GM18526 (cell line): ENCODE data around the gene RAPGEF2.

Experiments
- POLR2A ChIP-seq: IDR thresholded peaks from 3 replicates; pipeline ENCODE4 v1.6.1; 2011; ENCODE audit not compliant: insufficient read length; ENCODE audit errors: extremely low read depth

The RAPGEF2 gene

GRCh38 chr4:159353422-159354116, 250.7 kb downstream of the RAPGEF2 start:
- no peak for TF ChIP-seq POLR2A

- no peak for TF ChIP-seq POLR2A
Measured at GRCh38 chr4:159355466-159355865, 252.6 kb downstream of the RAPGEF2 start.

GRCh38 chr4:159357350-159357749, 254.5 kb downstream of the RAPGEF2 start:
- no peak for TF ChIP-seq POLR2A

- TF ChIP-seq POLR2A: no peak
Measured at GRCh38 chr4:159358226-159358625, 255.3 kb downstream of the RAPGEF2 start.

GRCh38 chr4:159360549-159360948, 257.7 kb downstream of the RAPGEF2 start:
- TF ChIP-seq POLR2A: no peak

GRCh38 chr4:159363361-159363760, 260.5 kb downstream of the RAPGEF2 start:
- no peak for TF ChIP-seq POLR2A

- no peak for TF ChIP-seq POLR2A
Measured at GRCh38 chr4:159366966-159367780, 264.3 kb downstream of the RAPGEF2 start.

- TF ChIP-seq POLR2A: no peak
Measured at GRCh38 chr4:159367781-159368080, 264.9 kb downstream of the RAPGEF2 start.

- no peak for TF ChIP-seq POLR2A
Measured at GRCh38 chr4:159368320-159368719, 265.4 kb downstream of the RAPGEF2 start.

- no peak for TF ChIP-seq POLR2A
Measured at GRCh38 chr4:159369256-159369655, 266.4 kb downstream of the RAPGEF2 start.

- no peak for TF ChIP-seq POLR2A
Measured at GRCh38 chr4:159370286-159370685, 267.4 kb downstream of the RAPGEF2 start.

GRCh38 chr4:159374749-159375530, 272.1 kb downstream of the RAPGEF2 start:
- no peak for TF ChIP-seq POLR2A

- no peak for TF ChIP-seq POLR2A
Measured at GRCh38 chr4:159376289-159376688, 273.4 kb downstream of the RAPGEF2 start.

GRCh38 chr4:159378056-159378616, 275.3 kb downstream of the RAPGEF2 start:
- TF ChIP-seq POLR2A: no peak

GRCh38 chr4:159379836-159380235, 277.0 kb downstream of the RAPGEF2 start:
- no peak for TF ChIP-seq POLR2A

- no peak for TF ChIP-seq POLR2A
Measured at GRCh38 chr4:159382856-159383561, 280.1 kb downstream of the RAPGEF2 start.

GRCh38 chr4:159383562-159383931, 280.7 kb downstream of the RAPGEF2 start:
- no peak for TF ChIP-seq POLR2A
